GM21381 (cell line): ENCODE results near the gene BAAT.
"Not testable (repeated sequence)": the region's sequence is repeated elsewhere in the genome, so short reads cannot be mapped to it uniquely, and the experiment has no call there.

Experiments used
- ATAC-seq: cut with Tn5 transposase; IDR thresholded peaks from one replicate; pipeline ENCODE4 v1.9.1; 2021; ENCODE audit warnings: mild to moderate bottlenecking, moderate library complexity; ENCODE audit not compliant: unreplicated experiment

Gene BAAT

GRCh38 chr9:101365181-101365580, 19.6 kb downstream of the BAAT start:
- ATAC-seq, result no peak

DNA sequence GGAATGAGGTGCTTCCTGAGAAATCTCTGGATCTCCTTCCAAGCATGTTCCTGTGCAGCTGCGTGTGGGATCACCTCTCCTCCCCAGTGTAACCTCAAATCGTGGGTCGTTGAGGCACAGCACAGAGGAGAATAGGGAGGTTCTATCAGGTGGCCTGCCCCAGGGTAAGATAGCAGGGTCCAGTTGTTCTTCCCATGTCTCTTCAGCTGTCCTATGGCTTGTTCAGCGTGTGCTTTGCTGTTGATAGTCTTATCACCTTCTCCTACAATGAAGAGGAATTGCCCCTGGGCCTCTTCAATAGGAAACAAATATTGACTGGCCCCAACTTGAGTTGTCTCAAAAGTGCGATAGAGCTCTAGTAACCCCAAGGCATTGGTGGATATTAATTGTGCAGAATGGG, 22.4 kb downstream of the BAAT start:
- ATAC-seq, result no peak

GRCh38 chr9:101360647-101361046, 24.2 kb downstream of the BAAT start:
- no peak for ATAC-seq

DNA sequence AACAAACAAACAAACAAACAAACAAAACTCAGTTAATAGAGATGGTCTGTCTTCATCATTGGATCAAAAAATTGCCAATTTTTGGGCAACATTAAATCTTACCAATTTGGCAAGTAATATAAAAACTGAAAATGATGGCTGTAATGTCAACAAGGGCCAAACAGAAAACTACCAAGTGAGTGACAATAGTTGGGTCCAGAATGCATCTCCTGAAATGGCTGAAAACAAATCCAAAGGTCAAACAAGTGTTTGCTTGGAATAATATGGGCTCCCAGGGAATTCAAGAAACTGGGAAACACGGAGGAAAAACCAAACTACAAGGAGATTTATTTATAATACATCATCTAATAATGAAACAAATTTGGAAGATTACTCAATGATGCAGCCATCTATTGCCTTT, 25.1 kb downstream of the BAAT start:
- ATAC-seq, result no peak

- ATAC-seq, result no peak
Observed at GRCh38 chr9:101356619-101357018, 28.2 kb downstream of the BAAT start.

DNA sequence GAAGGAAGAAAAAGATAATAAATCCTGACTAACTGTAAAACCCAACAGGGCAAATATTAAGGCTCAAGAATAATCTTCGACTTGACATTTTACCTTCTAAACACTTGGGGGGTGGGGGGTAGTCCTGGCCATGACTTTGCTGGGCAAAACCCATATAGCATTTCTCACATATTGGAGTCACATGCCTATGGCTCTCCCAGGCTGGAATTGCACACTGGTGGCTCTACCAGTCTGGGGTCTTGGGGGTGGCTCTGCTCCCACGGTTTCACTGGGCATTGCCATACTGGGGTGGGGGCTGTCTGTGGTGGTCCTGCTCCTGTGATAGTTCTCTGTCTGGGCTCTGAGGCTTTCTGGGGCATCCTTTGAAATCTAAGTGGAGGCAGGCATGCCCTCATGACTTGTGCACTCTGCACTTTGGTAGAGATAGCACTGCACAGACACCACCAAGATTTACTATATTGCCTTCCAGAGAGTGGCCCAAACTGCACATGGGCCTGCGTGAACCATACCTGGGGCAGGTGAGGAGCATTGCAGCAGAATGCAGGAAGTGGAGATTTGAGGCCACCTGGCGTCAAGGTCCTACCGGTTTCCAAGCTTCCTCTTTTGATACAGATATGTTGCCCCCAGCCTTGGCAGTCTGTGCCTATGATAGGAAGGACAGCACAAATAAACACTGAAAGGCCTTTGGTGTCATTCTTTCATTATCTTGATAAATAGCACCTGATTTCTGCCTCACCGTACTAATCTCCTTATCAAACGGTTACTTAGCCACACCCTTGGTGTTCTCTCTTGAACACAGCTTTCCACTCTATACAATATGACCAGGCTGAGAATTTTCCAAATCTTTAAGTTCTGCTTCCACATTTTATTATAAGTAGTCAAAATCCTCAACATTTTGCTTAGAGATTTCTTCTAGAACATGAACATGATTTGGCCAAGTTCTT, 29.8 kb downstream of the BAAT start:
- ATAC-seq, result no peak

DNA sequence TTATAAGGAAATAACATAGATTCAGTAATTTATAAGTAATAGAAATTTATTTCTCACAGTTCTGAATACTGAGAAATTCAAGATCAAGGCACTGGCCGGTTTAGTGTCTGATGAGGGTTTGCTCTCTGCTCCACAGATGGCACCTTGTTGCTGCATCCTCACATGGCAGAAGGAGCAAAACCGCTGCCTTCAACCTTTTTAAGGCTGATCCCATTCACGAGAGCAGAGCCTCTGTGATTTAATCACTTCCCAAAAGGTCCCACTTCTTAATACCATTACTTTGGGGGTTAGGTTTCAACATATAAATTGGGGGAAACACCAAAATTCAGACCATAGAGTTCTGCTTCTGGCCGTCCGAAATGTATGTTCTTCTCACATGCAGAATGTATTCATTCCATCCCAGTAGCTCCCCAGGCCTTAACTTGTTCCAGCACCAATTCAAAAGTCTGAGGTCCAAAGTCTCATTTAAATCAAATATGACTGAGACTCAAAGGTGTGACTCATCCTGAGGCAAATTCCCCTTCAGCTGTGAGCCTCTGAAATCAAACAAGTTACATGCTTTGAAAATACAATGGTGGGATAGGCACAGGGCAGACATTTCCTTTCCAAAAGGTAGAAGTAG, 30.6 kb downstream of the BAAT start:
- ATAC-seq, result no peak

DNA sequence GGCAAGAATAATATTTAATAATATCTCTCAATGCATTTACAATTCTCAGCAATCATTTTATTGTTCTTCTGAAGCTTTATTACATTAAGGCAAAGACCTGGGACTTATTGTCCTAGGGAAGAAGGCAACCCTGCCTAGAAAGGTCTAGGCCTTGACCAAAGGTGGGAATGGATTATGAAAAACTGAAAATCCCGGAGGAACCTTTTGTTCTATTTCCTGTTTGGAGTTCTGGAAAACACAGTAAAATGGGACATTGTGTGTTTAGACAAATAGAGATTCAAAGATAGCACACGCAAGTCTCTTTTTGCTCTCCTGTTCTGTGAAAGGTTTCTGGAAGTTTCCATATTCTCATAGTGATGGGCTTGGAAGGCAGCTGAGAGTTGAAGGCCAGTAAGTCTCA, 31.1 kb downstream of the BAAT start:
- ATAC-seq, result no peak

DNA sequence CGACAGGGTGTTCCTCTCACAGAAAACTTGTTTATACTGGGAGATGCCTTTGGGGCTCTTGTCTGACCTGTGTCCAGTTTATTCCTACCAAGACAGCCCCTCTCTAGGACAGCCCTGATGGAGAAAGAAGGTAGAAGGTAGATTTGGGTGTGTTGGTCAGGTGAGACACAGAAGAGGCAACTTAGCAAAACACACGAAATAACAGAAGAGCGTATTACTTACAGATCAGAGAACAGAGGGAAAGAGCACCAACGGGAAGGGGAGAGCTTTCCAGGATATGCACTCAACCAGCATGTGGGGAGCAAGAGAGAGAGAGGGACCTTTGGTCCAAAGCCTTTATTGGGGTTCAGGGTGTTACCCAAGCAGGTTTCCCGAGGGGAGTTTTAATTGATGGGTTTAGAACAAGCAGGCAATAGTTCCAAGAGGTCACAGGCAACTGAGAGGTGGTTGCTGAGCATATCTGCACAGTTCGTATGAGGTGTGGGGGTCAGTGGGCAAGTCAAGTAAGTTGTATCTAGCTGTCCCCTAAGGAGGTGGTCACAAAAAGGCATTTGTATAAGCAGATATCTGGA, 31.8 kb downstream of the BAAT start:
- ATAC-seq, result no peak

GRCh38 chr9:101350285-101350684, 34.5 kb downstream of the BAAT start:
- ATAC-seq, result no peak

DNA sequence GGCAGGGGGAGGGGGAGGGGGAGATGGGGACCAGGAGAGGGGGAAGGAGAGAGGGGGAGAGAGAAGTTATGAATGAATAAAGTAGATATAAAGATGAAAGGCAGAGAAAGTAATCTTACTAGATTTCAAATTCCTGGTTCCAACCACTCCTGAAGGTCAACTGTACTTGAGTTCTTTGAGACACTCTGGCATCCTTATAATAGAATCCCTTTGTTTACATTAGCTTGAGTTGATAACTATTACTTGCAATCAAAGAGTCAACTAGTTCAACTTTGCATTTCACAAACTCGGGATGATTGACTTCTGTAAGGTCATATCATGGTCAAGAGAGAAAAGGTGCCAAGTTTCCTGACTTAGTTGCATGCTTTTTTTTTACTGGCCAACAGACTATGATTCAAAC, 42.2 kb downstream of the BAAT start:
- no peak for ATAC-seq

- ATAC-seq, result no peak
Observed at GRCh38 chr9:101341958-101342357, 42.8 kb downstream of the BAAT start.

DNA sequence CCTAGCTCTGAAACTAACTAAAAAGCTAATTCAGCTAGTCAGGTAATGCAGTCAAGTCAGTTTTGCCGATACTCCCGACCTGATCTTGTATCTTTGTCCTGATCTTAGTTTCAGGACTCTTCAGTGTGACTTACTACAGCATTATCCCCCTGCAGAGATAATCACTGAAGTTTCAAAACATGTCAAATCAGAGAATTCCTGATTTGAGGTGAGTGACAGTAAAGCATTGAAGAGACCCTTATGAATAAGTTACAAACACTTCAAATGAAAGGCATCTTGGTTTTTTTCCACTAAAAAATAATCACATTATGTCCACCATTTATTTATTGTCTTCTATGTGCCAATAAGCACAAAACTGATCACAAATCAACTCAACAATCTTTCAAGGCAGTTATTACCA, 47.6 kb downstream of the BAAT start:
- no peak for ATAC-seq

GRCh38 chr9:101336091-101336490, 48.7 kb downstream of the BAAT start:
- ATAC-seq, result no peak

GRCh38 chr9:101333926-101334702, 50.7 kb downstream of the BAAT start:
- ATAC-seq, result no peak

DNA sequence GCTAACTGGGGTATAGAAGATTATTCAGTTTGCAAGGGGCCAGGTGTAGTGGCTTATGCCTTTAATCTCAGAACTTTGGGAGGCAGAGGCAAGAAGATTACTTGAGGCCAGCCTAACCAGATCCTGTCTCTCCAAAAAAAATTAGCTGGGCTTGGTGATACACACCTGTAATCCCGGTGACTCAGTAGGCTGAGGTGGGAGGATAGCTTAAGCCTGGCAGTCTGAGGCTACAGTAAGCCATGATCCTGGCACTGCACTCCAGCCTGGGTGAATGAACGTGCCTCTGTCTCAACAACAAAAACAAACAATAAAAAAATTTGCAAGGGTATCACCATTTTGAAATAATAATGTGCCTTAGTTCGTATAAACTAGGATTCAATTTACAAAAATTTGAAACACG, 51.3 kb downstream of the BAAT start:
- ATAC-seq, result no peak

GRCh38 chr9:101332362-101332761, 52.4 kb downstream of the BAAT start:
- no peak for ATAC-seq

GRCh38 chr9:101327422-101327909, 57.3 kb downstream of the BAAT start:
- ATAC-seq, result not testable (repeated sequence)

- ATAC-seq, result no peak
Observed at GRCh38 chr9:101326501-101326900, 58.3 kb downstream of the BAAT start.

- no peak for ATAC-seq
Observed at GRCh38 chr9:101326035-101326434, 58.8 kb downstream of the BAAT start.

DNA sequence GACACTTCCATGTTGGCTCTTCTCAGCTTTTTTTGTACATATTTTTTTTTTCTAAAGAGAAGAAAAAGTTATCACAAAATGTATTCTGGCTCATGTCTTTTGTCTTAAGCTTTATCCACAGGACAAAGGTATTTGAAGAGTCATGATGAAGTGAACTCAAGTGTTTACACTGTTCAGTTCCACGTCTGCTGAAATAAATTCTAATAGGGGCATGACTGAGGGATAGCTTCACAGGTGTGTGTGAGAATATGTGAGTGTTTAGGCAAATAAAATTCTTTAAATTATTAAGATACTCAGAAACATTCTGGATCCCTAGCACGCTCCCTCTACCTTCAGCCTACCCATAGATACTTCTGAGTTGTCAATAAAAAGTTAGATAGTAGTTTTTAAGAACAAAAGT, 59.8 kb downstream of the BAAT start:
- no peak for ATAC-seq
